HAP-1 (cell line): ENCODE results near the gene RADX.

Experiments
- DNase-seq, 2 experiments: peaks; one replicate each; pipeline ENCODE4 v3.0.0-alpha.2; 2016 to 2020; ENCODE audit warnings: low spot score in 2 of 2
- H3K27me3 ChIP-seq: fragments of 250-450 bp; sonication (Bioruptor Pico); 2 replicates; pipeline ENCODE4 v1.5.1; 2020; ENCODE audit warnings: low read depth, mild to moderate bottlenecking, moderate library complexity
- H3K36me3 ChIP-seq: fragments of 250-450 bp; sonication (Bioruptor Pico); replicated peaks from 2 replicates; pipeline ENCODE4 v1.5.1; 2020; ENCODE audit warnings: mild to moderate bottlenecking
- H3K4me1 ChIP-seq: fragments of 250-450 bp; sonication (Bioruptor Pico); 2 replicates; pipeline ENCODE4 v1.5.1; 2020; ENCODE audit warnings: mild to moderate bottlenecking
- H3K4me3 ChIP-seq: fragments of 250-450 bp; sonication (Bioruptor Pico); 2 replicates; pipeline ENCODE4 v1.5.1; 2020; ENCODE audit warnings: mild to moderate bottlenecking, moderate library complexity
- H3K9me3 ChIP-seq: fragments of 250-450 bp; sonication (Bioruptor Pico); 2 replicates; pipeline ENCODE4 v1.5.1; 2020; ENCODE audit warnings: mild to moderate bottlenecking, moderate library complexity
- in situ Hi-C: fragments of 300-500 bp; cut with MboI; formaldehyde crosslinking; loops from 3 replicates; pipeline ENCODE4 v1.14.3; 2020; ENCODE audit warnings: low sequenced_read_pairs, inconsistent platforms, mixed read lengths

RADX gene

GRCh38 chrX:106611679-106612392 lies at the start of gene RADX:
Gene RADX (plus strand): TSS chrX:106611978. CDS start chrX:106612081, 103 bp downstream.
- Histone ChIP-seq H3K4me3 (peak within 1 kb of the TSS; percentile 47), H3K27me3 (no peaks in the 10 kb centered on the region), H3K9me3 (no peaks in the 10 kb centered on the region), H3K4me1 (peaks cover 19% of the 10 kb centered on the region), H3K36me3 (no peaks in the 10 kb centered on the region)
- peak; percentile 81 to 97 for DNase-seq
- in situ Hi-C loops, result no loop called here

GRCh38 chrX:106564986-106565385 lies 46.8 kb upstream of the RADX start:
- H3K36me3 ChIP-seq, result no peaks in the 10 kb centered on the region
- H3K4me1 ChIP-seq, result no peaks in the 10 kb centered on the region
- DNase-seq, result no peak
- peaks cover 4% of the 10 kb centered on the region; the same call in 1 of the 2 replicates for H3K27me3 ChIP-seq
- H3K9me3 ChIP-seq, result no peaks in the 10 kb centered on the region
- H3K4me3 ChIP-seq, result no peak overlapping the region
- in situ Hi-C loops, result no loop called here

GRCh38 chrX:106566362-106566761 lies 45.4 kb upstream of the RADX start:
- Histone ChIP-seq H3K4me1 (no peaks in the 10 kb centered on the region), H3K36me3 (no peaks in the 10 kb centered on the region), H3K4me3 (no peak overlapping the region), H3K9me3 (no peaks in the 10 kb centered on the region), H3K27me3 (0 out of 2 replicates have a peak, but pooled peaks cover 3% of the 10 kb centered on the region)
- DNase-seq, result no peak
- in situ Hi-C loops, result no loop called here

GRCh38 chrX:106581856-106582255 lies 29.9 kb upstream of the RADX start:
- Histone ChIP-seq H3K36me3 (no peaks in the 10 kb centered on the region), H3K9me3 (no peaks in the 10 kb centered on the region), H3K4me3 (no peak overlapping the region), H3K27me3 (no peaks in the 10 kb centered on the region), H3K4me1 (no peaks in the 10 kb centered on the region)
- DNase-seq, result no peak
- in situ Hi-C loops, result no loop called here

- Histone ChIP-seq H3K36me3 (no peaks in the 10 kb centered on the region), H3K4me3 (no peak overlapping the region), H3K27me3 (no peaks in the 10 kb centered on the region), H3K4me1 (no peaks in the 10 kb centered on the region), H3K9me3 (no peaks in the 10 kb centered on the region)
- no peak for DNase-seq
- in situ Hi-C loops, result no loop called here
These were observed 26.3 kb upstream of the RADX start for GRCh38 chrX:106585478-106585877.

- Histone ChIP-seq H3K27me3 (no peaks in the 10 kb centered on the region), H3K4me3 (no peak overlapping the region), H3K9me3 (no peaks in the 10 kb centered on the region), H3K4me1 (no peaks in the 10 kb centered on the region), H3K36me3 (no peaks in the 10 kb centered on the region)
- in situ Hi-C loops, result no loop called here
- no peak for DNase-seq
These were observed 23.0 kb upstream of the RADX start for GRCh38 chrX:106588801-106589200.

- in situ Hi-C loops, result no loop called here
- no peak overlapping the region for H3K4me3 ChIP-seq
- DNase-seq, result no peak
- no peaks in the 10 kb centered on the region for H3K36me3 ChIP-seq
- no peaks in the 10 kb centered on the region for H3K4me1 ChIP-seq
- no peaks in the 10 kb centered on the region for H3K9me3 ChIP-seq
- no peaks in the 10 kb centered on the region for H3K27me3 ChIP-seq
These were observed 12.4 kb upstream of the RADX start for GRCh38 chrX:106599411-106599810.

GRCh38 chrX:106606571-106606970 lies 5.2 kb upstream of the RADX start:
- in situ Hi-C loops, result no loop called here
- no peak for DNase-seq

GRCh38 chrX:106608016-106608415 lies 3.8 kb upstream of the RADX start:
- Histone ChIP-seq H3K36me3 (no peaks in the 10 kb centered on the region), H3K4me3 (no peak overlapping the region), H3K27me3 (no peaks in the 10 kb centered on the region), H3K4me1 (peaks cover 5% of the 10 kb centered on the region; the same call in 1 of the 2 replicates), H3K9me3 (no peaks in the 10 kb centered on the region)
- in situ Hi-C loops, result no loop called here
- no peak for DNase-seq

More at GRCh38 chrX:106606571-106606970, 5.2 kb upstream of the RADX start:
- Histone ChIP-seq H3K9me3 (no peaks in the 10 kb centered on the region), H3K36me3 (no peaks in the 10 kb centered on the region), H3K4me3 (no peak overlapping the region), H3K4me1 (peaks cover 5% of the 10 kb centered on the region; the same call in 1 of the 2 replicates), H3K27me3 (no peaks in the 10 kb centered on the region)

GRCh38 chrX:106611317-106611678 lies 480 bp upstream of the RADX start:
- H3K36me3 ChIP-seq, result no peaks in the 10 kb centered on the region
- in situ Hi-C loops, result no loop called here
- no peaks in the 10 kb centered on the region for H3K9me3 ChIP-seq
- DNase-seq, result peak in 1 of 2 experiments; percentile 69
- H3K4me1 ChIP-seq, result peaks cover 19% of the 10 kb centered on the region
- H3K4me3 ChIP-seq, result peak overlapping the region; percentile 47
- no peaks in the 10 kb centered on the region for H3K27me3 ChIP-seq

- no peaks in the 10 kb centered on the region for H3K9me3 ChIP-seq
- no peaks in the 10 kb centered on the region for H3K27me3 ChIP-seq
- H3K4me3 ChIP-seq, result peak overlapping the region; percentile 47
- in situ Hi-C loops, result no loop called here
- no peaks in the 10 kb centered on the region for H3K36me3 ChIP-seq
- peaks cover 19% of the 10 kb centered on the region for H3K4me1 ChIP-seq
- peak; percentile 18 to 34 for DNase-seq
These were observed 600 bp downstream of the RADX start for GRCh38 chrX:106612393-106612763.

- in situ Hi-C loops, result no loop called here
- Histone ChIP-seq H3K9me3 (no peaks in the 10 kb centered on the region), H3K27me3 (no peaks in the 10 kb centered on the region), H3K36me3 (no peaks in the 10 kb centered on the region), H3K4me1 (peaks cover 19% of the 10 kb centered on the region), H3K4me3 (peak overlapping the region; percentile 47)
- DNase-seq, result peak in 1 of 2 experiments; percentile 25
These were observed 1.5 kb downstream of the RADX start for GRCh38 chrX:106613277-106613676.

GRCh38 chrX:106615041-106615440 lies 3.3 kb downstream of the RADX start:
- H3K9me3 ChIP-seq, result no peaks in the 10 kb centered on the region
- no peaks in the 10 kb centered on the region for H3K27me3 ChIP-seq
- H3K4me1 ChIP-seq, result peaks cover 19% of the 10 kb centered on the region
- in situ Hi-C loops, result no loop called here
- peak; percentile 50 to 67 for DNase-seq
- peak overlapping the region; percentile 11 for H3K4me3 ChIP-seq
- H3K36me3 ChIP-seq, result no peaks in the 10 kb centered on the region

- no peaks in the 10 kb centered on the region for H3K36me3 ChIP-seq
These were observed 8.0 kb downstream of the RADX start for GRCh38 chrX:106619797-106620196.

GRCh38 chrX:106621836-106622235 lies 10.1 kb downstream of the RADX start:
- Histone ChIP-seq H3K4me1 (no peaks in the 10 kb centered on the region), H3K36me3 (no peaks in the 10 kb centered on the region), H3K4me3 (no peak overlapping the region), H3K9me3 (no peaks in the 10 kb centered on the region), H3K27me3 (no peaks in the 10 kb centered on the region)
- DNase-seq, result no peak
- in situ Hi-C loops, result no loop called here

More at GRCh38 chrX:106619797-106620196, 8.0 kb downstream of the RADX start:
- Histone ChIP-seq H3K9me3 (no peaks in the 10 kb centered on the region), H3K4me1 (peaks cover 7% of the 10 kb centered on the region), H3K27me3 (no peaks in the 10 kb centered on the region), H3K4me3 (no peak overlapping the region)
- peak in 1 of 2 experiments; percentile 30 for DNase-seq
- in situ Hi-C loops, result no loop called here
